GM12801 (cell line): ENCODE results near the gene TMEM182.

Source experiments
- CTCF ChIP-seq: IDR thresholded peaks from one replicate; pipeline ENCODE4 v1.5.1; 2011; ENCODE audit warnings: control low read depth; ENCODE audit not compliant: insufficient read length; ENCODE audit errors: extremely low read depth

The TMEM182 gene

GRCh38 chr2:102790091-102790455 is 28.2 kb downstream of the TMEM182 start:
- no peak for TF ChIP-seq CTCF

GRCh38 chr2:102792568-102793208 is 30.9 kb downstream of the TMEM182 start:
- TF ChIP-seq CTCF = no peak

- TF ChIP-seq CTCF = no peak
These were observed 33.8 kb downstream of the TMEM182 start for GRCh38 chr2:102795641-102796040.

- TF ChIP-seq CTCF = no peak
These were observed 34.5 kb downstream of the TMEM182 start for GRCh38 chr2:102796337-102796736.

- no peak for TF ChIP-seq CTCF
These were observed 35.7 kb downstream of the TMEM182 start for GRCh38 chr2:102797486-102797885.

- no peak for TF ChIP-seq CTCF
These were observed 36.4 kb downstream of the TMEM182 start for GRCh38 chr2:102798181-102798580.

GRCh38 chr2:102801098-102801718 is 39.4 kb downstream of the TMEM182 start:
- no peak for TF ChIP-seq CTCF
